GM21529 (cell line): ENCODE results near the gene FHL2.

Experiments
- ATAC-seq: cut with Tn5 transposase; IDR thresholded peaks from one replicate; pipeline ENCODE4 v1.9.1; 2021; ENCODE audit not compliant: unreplicated experiment

FHL2 gene

DNA sequence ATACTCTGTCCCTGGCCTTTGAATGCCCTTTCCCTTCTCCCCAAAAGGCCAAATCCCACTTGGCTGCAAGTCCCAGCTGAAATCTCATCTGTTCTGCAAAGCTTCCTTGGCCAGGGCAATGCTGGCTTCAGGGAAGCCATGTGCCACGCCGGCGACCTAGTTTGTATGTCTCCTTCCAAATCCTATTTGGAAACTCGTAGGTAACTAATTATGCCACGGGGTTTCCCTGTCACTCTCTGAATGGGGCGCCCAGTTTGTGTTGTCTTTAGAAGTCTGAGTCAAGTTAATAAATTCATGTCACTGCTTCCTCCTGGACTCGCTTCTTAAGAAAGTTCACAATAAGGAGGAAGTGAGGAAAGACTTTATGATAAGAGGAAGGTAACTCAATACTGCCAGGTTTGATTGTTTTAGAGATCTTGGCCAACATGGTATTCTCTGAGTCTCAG, 19.1 kb downstream of the FHL2 start:
- ATAC-seq, result no peak

DNA sequence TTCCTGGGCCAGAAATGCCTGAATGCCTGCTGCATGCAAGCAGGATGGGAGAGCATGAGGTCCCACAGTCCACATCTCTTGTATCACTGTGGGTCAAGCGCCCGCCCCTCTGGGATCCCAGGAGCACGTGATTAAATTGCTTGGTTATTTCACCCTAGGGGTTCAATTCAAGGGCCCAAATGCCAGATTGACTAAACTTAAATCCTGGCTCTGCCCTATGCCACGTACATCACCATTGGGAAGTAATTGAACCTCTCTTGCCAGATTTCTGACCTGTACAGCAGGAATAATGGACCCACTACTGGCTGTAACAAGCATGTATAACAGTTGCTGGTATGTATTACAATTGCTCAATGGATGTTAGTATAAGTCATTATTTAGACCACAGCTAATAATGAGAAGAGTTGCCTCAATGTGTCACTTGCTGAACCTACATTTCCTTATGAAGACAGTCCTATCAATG, 19.9 kb downstream of the FHL2 start:
- no peak for ATAC-seq

DNA sequence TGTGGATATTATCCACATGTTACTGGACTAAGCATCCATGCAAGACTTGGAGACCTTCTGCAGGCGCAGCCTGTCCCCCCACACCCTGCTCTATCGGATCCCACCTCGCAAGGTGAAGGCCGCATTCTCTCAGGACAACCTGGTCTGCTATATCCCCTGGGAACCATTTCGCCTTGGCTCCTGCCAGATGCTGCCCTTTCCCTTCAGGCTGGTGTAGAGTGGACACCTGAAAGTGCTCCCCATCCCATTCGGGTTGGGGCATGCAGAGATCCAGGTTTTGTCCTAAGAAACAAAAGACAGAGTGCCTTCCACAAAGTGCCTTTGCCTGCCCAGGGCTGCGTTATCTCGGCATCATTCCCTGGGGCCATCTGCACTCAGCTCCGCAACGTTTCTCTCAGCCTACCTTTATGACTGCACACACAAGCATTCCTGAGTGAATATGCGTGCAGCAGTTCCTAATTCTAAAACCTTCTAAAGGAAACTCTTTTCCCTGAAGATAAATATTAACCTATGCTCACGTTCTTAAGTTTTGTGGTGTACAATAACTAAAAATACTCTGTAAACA, 20.5 kb downstream of the FHL2 start:
- no peak for ATAC-seq

DNA sequence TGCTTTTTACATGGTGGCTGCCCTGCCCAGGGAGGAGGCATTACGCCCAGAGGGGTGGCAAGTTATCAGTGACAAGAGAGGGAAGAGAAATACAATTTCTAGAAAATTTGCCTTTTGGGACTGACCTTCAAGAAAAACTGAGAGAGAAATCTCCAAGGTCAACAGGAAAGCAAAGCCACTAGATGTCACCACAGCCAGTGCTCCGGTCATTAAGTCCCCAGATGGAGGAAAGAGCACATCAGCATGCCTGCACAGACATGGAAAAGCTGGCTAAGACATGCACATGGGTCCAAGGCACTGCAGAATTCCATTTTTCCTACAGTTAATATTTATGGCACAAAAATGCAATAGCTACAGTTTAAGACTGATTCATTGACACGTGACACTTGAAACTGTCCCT, 21.0 kb downstream of the FHL2 start:
- ATAC-seq, result no peak

DNA sequence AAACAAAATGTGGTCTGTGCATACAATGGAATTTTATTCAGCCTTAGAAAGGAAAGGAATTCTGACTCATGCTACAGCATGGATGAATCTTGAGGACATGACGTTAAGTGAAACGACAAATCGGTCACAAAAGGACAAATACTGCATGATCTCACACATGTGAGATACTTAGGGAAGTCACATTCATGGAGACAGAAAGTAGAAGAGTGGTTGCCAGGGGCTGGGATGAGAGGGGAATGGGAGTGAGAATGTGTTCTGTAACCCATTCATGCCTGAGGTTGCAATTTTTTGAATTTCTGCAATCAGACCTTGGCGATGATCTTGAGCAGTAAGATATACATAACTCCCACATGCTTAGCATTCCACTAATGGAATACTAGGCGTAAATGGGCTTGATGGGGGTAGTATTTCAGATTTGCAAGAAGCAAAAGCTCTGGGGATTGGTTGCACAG, 22.0 kb downstream of the FHL2 start:
- no peak for ATAC-seq

DNA sequence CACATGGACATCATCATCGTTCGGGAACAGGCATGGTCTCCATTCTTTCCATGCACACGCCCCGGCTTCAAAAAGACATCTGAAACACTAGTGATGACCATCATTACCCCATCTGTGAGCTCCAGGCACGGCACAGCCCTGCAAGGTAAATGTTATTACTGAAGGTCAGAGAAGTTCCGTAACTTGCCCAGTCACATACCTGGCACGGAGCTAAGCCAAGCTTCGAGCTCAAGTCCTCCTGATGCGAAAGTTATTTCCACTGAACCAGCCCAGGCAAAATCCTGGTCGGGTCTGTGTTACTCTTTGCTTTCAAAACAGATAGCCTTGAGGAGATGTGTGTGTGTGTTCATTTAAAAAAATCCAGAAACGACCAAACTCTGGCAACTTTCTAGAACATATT, 22.8 kb downstream of the FHL2 start:
- no peak for ATAC-seq

DNA sequence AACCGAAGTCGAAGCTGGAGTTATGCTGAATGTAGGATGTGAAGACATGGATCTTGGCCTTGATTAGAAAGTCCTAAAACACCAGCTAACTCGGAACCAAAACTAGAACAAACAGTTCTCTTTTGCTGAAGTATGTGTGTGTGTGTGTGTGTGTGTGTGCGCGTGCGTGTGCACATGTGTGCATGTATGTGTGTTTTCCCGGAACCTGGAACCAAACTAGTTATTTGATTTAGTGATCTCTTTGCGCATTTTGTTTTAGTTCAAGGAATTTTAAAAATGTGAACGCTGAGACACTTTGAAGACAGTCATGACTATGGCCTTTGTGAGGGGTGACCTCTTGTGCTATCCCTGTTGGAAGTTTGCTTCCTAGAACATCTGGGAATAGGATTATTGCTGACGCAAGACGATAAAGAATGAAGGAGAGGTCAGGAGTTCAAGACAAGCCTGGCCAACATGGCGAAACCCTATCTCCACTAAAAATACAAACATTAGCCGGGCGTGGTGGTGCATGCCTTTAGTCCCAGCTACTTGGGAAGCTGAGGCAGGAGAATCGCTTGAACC, 23.8 kb downstream of the FHL2 start:
- no peak for ATAC-seq

DNA sequence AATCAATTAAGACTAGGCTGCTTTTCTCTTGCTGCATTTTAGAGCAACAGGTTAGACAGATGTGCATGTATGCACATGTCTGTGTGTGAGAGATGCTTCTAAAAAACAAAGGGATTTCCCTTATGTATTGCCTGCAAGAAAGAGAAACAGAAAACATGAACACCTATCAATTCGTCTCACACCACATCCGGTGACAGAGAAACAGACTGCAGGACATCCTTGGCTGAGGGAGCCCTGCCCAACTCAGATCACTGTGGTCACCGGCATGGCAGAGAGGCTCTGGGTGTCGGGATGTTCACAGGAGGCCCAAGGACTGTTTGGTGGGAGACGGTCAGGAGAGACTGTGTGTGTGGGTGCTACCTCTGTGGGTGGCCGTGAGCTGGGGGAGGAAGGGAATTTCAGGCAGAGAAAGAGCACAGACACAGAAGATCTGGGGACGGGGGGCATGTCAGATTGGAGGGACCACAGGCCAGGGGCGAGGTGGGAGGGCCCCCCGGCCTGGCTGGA, 24.9 kb downstream of the FHL2 start:
- ATAC-seq, result peak; percentile 75

DNA sequence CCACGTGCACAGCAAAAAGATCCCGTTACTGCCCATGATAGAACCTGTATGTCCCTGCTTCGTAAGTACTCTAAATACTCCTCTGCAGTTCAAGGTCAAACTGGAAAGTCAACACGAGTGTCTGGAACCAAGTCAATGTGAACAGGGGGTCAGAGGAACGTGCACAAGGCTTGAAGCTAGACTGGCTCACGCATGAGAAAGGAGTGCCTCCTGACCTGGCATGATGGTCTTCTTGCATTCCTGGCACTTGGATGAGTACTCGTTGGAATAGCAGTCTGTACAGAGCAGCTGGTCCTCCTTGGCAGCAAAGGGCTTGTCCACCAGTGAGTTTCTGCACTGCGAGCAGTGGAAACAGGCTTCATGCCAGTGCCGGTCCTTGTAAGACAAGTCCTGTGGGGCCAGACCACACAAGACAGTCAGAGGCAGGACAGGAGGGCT, 25.5 kb downstream of the FHL2 start:
- no peak for ATAC-seq

DNA sequence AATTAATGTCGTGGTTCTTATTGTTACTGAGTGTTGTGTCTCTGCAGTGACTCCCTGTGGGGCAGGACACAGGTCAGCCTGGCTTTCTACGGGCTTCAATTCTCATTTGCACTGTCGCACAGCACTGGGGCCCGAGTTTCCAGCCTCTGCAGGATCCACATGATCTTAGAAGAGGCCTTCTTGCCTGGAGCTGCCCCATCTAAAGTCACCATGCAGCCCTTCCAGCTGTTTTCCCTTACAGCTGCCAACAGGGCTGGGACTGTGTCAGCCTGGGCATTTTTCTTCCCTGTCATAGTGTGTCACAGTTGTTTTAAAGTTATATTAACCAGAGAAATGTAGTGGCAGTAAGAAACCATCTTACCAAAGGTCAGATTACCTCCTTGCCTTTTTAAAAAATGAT, 27.0 kb downstream of the FHL2 start:
- ATAC-seq, result no peak

DNA sequence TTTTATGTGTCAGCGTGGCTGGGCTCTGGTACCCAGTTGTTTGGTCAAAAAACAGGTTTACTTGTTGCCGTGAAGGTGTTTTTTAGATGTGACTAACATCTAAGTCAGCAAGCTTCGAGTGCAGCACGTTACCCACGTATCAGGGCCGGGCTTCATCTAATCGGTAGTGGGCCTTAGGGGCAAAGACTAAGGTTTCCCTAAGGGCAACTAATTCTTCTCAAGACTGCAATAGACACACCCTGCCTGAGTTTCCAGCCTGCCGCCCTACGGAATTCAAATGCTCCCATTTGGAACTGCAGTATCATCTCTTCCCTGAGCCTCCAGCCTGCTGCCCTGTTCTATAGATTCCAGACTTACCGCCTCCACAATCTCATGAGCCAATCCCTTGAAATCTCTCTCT, 27.7 kb downstream of the FHL2 start:
- ATAC-seq, result no peak

DNA sequence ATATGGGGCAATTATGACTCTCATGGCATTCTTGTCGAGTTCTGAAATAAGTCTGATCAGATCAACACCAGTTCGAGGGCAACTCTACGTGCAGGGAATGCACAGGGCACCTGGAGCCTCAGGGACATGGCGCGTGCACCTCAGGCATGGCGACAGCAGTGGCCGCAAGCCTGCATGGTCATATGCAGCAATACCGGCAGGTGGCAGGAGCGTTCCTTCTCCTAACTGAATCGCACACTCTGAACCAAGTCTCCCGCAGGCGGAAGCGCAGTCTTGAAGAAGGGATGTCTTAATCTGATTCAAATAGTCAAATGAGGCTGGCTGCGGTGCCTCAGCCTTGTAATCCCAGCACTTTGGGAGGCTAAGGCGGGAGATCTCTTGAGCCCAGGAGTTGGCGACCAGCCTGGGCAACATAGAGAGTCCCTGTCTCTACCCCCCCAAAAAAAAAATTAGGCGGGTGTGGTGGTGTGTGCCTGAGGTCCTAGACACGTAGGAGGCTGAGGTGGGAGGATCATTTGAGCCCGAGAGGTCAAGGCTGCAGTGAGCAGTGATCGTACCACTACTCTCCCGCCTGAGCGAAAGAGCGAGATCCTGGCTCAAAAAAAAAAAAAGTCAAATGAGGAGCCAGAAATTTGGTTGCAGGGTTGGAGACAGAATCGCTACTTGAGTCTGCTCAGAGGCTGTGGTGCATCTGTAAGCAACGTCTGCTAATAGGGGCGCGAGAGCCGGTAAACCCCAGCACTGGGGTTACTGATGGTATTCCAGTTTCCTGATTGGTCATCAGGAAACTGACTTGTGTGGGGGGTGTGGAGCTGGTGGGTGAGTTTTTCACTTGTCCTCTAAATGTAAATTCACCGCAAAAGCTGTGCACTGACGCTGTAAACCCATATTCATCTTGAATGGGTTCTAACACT, 28.8 kb downstream of the FHL2 start:
- peak; percentile 96 for ATAC-seq

DNA sequence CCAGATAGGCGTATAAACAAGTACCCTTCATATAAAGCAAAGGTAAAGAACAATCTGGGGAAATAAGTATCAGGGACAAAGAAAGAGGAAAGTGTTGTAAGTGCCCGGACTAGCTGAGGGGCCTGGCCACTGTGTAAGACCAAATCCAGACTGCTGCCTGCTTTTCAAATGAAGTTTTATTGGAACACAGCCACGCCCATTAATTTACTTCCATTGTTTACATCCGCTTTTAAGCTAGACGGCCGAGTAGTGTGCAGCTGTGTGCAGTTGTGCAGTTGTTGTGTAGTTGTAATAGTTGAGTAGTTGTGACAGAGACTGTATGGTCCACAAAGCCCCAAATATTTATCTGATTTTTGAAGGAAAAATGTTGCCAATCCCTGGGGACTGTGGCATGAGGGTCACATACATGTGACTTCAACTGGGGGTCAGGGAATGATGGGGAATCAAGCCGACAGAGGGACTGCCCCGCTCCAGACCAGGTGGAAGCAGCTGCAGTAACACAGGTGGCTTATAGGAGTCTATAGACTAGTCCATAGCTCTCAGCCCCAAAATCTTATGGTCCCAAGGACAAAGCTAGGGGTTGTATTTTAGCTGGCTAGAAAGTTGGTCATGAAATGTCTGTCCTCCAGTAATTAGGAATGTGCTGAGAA, 30.0 kb downstream of the FHL2 start:
- ATAC-seq, result no peak

DNA sequence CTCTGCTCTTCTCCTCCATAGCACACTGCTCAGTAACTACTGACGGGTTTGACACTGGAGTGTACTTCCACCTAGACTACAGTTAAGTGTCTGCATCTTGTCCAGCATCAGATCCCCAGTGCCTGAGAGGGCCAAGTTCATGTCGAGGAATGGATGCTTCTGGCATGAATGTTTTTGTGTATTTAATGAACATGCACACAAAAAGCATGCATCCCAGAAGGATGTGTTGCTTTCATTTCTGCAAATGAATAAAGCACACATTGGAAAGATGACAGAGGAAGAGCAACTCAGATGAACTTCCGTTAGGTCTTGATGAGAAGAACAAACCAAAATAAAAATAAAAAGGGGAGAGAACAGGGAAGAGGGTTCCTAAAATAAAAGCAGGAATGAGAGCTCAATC, 33.6 kb downstream of the FHL2 start:
- no peak for ATAC-seq

DNA sequence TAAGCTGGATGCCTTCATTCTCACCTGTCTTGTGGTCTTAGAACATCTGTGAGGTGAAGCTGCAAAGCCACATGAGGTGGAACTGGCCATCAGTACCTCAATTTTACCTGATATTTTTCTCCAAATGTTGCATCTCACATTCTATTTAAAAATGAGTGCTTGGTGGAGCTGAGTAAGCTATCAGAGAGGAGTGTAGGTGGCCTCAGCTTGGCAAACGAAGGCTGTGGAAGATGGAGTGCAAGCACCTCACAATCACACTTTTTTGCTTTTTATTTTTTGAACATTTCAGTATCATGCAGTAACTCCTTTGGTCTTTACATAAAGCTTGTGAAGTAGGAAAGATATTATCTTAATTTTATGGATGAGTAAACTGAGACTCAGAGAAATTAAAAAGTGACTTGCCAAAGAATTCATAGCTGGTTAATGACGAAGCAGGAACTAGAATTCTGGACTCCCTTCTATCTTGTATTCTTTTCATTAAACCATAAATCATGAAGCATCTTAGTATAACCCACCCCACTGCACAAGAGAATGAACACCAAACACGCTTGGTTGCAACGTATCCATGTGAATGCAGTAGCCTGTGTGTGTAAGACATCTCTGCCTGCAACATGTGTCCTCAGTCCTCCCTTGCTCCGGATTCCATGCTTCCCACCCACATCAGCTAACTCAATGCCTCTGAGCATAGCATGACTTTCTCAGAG, 34.3 kb downstream of the FHL2 start:
- no peak for ATAC-seq

DNA sequence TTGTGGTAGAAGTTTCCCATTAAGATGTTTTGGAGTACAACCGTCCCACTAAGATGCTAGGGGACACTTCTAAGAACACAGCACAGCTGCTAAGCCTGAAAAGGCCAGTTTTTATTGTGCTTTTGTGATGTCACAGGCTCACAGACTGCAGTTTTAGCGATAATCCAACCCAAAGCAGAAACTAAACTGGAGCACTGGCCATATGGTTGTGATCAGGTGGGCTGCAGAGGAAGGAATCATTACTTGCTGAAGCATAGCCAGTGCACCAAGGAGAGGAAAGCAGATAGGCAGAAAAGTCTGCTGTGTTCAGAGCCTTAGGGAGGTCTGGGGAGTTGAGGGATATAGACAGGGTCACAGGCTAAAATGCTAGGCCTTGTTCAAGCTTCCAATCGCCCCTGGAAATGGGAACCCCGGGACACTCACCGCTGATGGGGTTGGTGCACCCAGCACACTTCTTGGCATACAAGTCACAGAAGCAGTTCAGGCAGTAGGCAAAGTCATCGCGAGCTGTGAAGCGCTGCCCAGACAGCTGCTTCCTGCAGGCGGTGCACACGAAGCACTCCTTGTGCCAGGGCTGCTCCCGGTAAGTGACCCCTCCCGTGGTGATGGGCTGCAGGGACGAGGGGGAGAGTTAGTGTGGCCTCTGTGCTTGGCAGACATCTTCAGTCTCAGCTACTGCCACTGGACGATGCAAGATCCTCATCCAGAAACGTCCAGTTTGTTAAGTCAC, 35.8 kb downstream of the FHL2 start:
- ATAC-seq, result no peak

DNA sequence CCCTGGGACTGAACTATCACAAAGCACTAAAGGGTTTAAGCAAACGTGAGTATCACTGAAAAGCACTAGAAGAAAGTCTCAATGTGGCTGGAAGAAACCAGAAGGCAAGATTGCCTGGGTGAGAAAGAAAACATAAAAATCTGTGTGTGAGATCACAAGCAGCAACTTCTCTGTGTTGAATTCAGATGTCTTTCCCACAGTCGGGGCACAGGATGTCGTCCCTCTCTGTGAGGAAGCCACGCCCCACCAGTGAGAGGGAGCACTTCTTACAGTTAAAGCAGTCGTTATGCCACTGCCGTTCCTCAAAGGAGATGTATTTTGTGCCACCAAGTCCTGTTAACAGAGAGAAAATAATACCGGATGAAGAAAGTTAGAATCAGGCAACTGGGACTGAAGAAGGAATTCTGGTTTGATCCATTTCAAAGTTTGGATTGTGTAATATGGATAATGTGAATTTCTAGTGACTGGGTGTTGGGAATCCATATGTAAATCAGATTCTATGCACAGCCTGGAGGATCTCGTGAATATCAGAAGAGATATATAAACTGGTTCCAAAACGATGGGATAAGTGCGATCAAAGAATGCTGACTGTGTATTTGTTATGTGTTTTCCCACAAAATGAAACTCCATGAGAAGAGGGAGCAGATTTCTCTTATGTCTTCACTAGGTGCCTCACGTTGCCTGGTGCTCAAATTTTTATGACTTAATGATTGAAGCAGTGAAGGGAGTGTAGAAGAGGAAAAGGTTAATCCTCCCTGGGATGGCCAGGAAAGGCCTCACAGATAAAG, 37.6 kb downstream of the FHL2 start:
- ATAC-seq, result no peak

DNA sequence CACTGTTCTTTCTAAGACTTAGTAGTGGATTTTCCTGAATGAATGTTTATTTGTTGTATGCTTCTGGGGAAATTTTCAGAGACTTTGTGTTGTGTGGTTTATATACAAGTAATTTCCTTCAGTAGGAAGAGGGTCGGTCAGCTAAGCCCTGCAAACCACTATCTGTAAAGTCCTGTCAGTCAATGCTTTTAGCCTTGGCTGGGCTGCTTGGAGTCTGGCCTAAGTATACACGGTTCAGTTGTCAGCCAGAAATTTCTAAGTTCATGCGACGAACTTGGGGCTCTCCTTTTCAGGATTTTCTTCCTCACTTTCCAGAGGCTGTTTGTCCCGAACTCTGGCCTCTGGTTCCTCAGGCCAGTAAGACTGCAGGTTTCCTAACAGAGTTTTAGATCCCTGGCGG, 40.3 kb downstream of the FHL2 start:
- no peak for ATAC-seq

DNA sequence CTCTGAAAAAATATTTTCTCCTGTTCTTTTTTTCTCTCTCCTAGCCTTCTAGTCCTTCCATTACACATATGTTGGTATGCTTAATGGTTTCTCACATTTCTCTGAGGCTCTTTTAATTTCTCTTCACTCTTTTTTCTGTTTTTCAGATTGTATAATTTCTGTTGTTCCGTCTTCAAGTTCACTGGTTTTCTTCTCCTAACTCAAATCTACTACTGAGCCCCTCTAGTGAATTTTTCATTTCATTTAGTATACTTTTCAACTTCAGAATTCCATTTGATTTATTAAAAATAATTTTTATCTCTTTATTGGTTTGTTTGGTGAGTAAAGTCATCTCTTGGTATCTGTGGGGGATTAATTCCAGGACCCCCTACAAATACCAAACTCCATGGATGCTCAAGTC, 41.7 kb downstream of the FHL2 start:
- no peak for ATAC-seq
